ENCODE data around the gene EVA1B. TPM values are rescaled to one million over a fixed set of nuclear protein-coding genes. Genes with fewer than 3 reads are reported as not detected.

EVA1B gene
- total RNA-seq, 1 experiment from 2014 or later, result 79.0 TPM

DNA sequence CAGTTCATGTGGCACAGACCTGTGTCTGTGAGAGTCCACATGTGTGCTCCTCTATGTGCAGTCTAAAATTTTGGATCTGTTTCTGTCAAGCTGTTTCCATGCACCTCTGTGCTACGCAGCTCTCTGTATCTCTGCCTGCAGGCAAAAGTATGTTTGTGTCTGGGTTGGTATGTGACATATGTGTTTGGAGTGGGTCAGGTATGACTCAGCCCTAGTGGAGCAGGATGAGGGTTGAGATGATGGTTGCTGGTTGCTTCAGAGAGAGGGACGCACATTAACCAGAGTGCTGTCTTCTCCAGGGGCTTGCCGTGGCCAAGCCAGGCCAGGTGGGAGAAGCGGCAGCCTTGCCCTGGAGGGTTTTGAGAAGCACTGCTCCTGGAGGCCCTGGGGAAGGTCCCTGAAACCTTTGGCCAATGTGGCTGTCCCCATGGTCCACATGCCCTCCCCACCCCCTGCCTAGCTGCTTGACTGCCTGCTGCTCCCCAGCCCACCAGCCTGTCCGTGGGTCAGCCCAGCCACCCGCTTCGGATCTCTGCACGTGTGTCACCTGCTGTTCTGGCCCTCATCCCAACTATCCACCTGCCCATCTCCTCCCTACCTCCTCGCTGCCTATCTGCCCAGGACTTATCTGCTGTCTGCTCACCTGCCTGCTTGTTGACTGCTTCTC lies 4.1 kb upstream of the EVA1B start:
- no peak overlapping the region for H3K27ac ChIP-seq (ENCODE audit: low read length)
- ATAC-seq, result no peak
- H3K9me3 ChIP-seq (ENCODE audit: control insufficient read depth, insufficient read depth, low read depth, low read length), result no peaks in the 10 kb centered on the region
- TF ChIP-seq SIN3A (IDR thresholded peaks at IDR 0.05; ENCODE audit: borderline replicate concordance, insufficient read depth, low read depth, low read length) (no peak), CTCF (IDR thresholded peaks at IDR 0.05) (no peak), POLR2AphosphoS5 (IDR thresholded peaks at IDR 0.05; ENCODE audit: low read depth, low read length) (no peak), REST (IDR thresholded peaks at IDR 0.05; ENCODE audit: insufficient read depth in 1 of 2, low read depth in 2 of 2, low read length in 1 of 2) (no peak), TCF7L2 (IDR thresholded peaks at IDR 0.05; ENCODE audit: low read depth, low read length) (no peak)
- CTCF ChIA-PET, result no interaction called here
- BruUV-seq (replicated peaks), result no TSS peak
- intact Hi-C loops (cut with micrococcal nuclease; ENCODE audit: unreplicated experiment), result no loop called here
- H3K36me3 ChIP-seq (ENCODE audit: control insufficient read depth, insufficient read depth, low read length), result no peaks in the 10 kb centered on the region
- POLR2A ChIA-PET, result interaction anchor here (1.0 kb wide), 1 partner anchor 9 kb away, joined by 3 read pairs; no protein-coding TSS in a partner anchor
- in situ Hi-C loops (cut with HindIII; ENCODE audit: low pct_unique_long_range_greater_than_20kb, low sequenced_read_pairs), result no loop called here
- peaks cover 10% of the 10 kb centered on the region for H3K4me1 ChIP-seq (ENCODE audit: control insufficient read depth, insufficient read depth, low read length)
- H3K27me3 ChIP-seq (ENCODE audit: control insufficient read depth, insufficient read depth, low read length), result no peaks in the 10 kb centered on the region
- no peak for DNase-seq (ENCODE audit: low read depth, low spot score)
- no peak overlapping the region for H3K4me3 ChIP-seq (ENCODE audit: low read depth in 2 of 2, low read length in 2 of 2)

DNA sequence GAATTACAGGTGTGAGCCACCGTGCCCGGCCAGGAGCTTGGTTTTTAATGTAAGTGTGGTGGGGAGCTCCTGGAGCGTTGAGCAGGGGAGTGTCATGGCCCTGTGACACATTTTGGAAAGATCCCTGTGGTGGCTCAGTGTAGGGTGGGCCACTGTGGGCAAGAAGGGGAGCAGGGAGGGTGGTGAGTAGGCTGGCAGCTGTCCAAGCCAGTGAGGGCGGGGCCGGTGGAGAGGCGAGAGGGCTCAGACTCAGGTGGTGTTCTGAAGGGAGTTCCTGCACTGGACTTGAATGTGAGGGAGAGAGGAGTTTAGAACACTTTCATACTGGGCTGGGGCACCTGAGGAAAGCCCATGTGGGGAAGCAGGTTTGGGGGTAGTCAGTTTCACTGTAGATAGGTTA lies 3.1 kb upstream of the EVA1B start:
- no peaks in the 10 kb centered on the region for H3K9me3 ChIP-seq (ENCODE audit: control insufficient read depth, insufficient read depth, low read depth, low read length)
- H3K4me1 ChIP-seq (ENCODE audit: control insufficient read depth, insufficient read depth, low read length), result peaks cover 17% of the 10 kb centered on the region
- H3K27ac ChIP-seq (ENCODE audit: low read length), result no peak overlapping the region
- no peak overlapping the region for H3K4me3 ChIP-seq (ENCODE audit: low read depth in 2 of 2, low read length in 2 of 2)
- CTCF ChIA-PET, result no interaction called here
- BruUV-seq (replicated peaks), result no TSS peak
- no peak for TF ChIP-seq REST (IDR thresholded peaks at IDR 0.05; ENCODE audit: insufficient read depth in 1 of 2, low read depth in 2 of 2, low read length in 1 of 2)
- no peak for TF ChIP-seq POLR2AphosphoS5 (IDR thresholded peaks at IDR 0.05; ENCODE audit: low read depth, low read length)
- no peak for TF ChIP-seq SIN3A (IDR thresholded peaks at IDR 0.05; ENCODE audit: borderline replicate concordance, insufficient read depth, low read depth, low read length)
- TF ChIP-seq TCF7L2 (IDR thresholded peaks at IDR 0.05; ENCODE audit: low read depth, low read length), result no peak
- TF ChIP-seq CTCF (IDR thresholded peaks at IDR 0.05), result no peak
- ATAC-seq, result no peak
- DNase-seq (ENCODE audit: low read depth, low spot score), result no peak
- POLR2A ChIA-PET, result interaction anchor here (0.5 to 1.0 kb wide), 2 partner anchors 10 to 185 kb away, joined by 3 to 7 read pairs; no protein-coding TSS in a partner anchor
- in situ Hi-C loops (cut with HindIII; ENCODE audit: low pct_unique_long_range_greater_than_20kb, low sequenced_read_pairs) (no loop called here), intact Hi-C loops (cut with micrococcal nuclease; ENCODE audit: unreplicated experiment) (no loop called here)
- no peaks in the 10 kb centered on the region for H3K36me3 ChIP-seq (ENCODE audit: control insufficient read depth, insufficient read depth, low read length)
- no peaks in the 10 kb centered on the region for H3K27me3 ChIP-seq (ENCODE audit: control insufficient read depth, insufficient read depth, low read length)
